CD4-positive, alpha-beta T cell treated with Interleukin-4 for 1 hour (primary cell): ENCODE measurements around the gene MATR3.
A peak's percentile ranks its signal among the peaks of the same experiment; 100 is the strongest.

Experiments used
- DNase-seq, 2 donors: peaks; one replicate each; pipeline ENCODE4 v3.0.0-alpha.2; 2020 to 2022

The MATR3 gene

DNA sequence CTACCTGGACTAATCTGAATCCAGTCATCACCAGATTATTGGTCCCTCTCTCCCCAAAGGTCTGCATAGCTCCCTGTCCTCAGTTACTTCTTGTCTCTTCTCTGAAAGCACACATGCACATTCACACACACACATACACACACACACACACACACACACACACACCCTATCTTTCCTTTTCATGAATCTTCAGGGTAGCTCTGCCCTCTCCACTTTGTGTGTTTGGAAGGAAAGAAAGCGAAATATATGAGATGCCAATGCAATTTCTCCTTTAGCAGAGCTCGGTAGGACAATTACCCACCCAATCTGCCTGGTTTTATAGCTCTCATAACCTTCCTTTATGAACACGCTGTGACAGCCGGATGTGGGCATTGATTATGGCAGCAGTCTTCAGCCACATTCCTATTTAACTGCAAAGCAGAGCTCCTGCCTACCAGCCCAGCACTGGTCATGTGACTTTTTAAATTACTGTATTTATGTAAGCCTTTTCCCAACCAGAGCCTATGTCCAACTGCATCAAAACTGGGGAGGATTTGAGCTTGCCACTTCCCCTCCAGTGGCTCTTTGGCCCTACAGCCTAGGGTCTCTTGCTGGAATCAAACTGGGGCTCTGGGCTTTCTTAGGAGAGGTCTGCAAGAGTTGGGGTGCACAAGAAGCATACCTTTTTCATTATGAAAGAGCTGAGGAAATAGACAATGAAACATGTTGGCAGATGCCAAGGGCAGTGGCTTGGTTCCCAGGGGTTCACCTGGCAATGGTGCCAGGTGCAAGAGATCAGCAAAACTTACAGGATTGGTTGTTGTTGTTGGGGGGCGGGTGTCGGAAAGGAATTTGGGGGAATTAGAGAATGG is 20.8 kb upstream of the MATR3 start:
- peak in 1 of 2 donors; percentile 51 for DNase-seq

DNA sequence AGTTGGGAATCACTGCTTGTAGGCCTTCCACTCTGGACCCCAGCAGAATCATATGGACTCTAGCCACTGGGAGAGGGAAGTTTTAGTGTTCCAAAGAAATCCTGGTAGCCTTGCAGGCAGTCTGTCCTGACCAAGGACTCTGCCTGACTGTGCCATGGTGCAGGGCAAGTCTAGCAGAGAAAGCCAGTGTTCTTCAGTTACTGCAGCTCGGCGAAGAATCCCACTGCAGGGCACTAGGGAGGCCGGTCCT is 20.3 kb upstream of the MATR3 start:
- DNase-seq, result no peak

DNA sequence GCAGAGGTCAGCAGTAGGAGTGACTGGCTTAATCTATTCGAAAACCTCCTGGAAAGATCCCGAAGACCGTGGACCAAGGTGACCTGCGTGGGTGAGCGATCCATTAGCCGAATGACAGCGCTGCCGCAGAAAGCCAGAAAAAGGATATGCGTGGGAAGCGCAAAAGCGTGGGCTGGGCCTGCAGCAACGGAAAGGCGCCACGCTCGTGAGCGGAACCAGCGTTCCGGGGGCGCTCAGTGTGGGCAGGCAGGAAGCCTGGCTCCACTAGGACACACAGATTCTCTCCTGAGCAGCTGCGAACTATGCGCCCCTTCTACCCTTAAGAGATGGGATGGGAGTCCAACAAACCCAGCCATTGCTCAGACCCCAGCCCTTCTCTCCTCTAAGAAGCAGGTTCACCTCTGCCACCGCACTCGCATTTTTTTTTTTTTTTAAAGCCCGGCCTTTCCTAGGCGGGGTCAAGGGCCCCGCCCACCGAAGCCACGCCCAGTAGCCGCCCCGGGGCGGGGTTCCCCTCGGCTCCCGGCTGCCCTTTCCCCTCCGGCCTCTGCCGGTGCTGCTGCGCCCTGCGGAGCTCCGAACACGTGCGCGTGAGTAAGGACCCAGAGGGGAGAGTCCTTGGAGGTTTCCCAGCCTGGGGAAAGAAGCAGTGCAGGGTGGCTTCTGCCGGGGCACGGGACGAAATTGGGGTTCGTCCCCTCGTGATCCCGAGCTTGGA is 19.8 kb upstream of the MATR3 start:
- DNase-seq, result peak; percentile 88

DNA sequence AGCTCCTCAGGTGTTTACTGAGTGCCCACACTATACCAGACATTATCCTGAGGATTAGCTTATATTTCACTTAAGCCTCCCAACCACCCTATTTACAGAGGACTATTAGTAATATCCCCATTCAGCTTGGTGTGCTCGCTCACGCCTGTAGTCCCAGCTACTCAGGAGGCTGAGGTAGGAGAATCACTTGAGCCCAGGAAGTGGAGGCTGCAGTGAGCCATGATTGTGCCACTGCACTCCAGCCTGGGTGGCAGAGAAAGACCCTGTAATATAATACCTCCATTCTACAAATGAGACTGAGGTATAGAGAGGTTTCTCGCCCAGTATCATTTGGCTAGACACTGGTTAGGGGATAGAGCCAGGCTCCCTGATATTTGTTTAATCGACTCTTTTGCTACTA is 18.0 kb upstream of the MATR3 start:
- DNase-seq, result no peak

DNA sequence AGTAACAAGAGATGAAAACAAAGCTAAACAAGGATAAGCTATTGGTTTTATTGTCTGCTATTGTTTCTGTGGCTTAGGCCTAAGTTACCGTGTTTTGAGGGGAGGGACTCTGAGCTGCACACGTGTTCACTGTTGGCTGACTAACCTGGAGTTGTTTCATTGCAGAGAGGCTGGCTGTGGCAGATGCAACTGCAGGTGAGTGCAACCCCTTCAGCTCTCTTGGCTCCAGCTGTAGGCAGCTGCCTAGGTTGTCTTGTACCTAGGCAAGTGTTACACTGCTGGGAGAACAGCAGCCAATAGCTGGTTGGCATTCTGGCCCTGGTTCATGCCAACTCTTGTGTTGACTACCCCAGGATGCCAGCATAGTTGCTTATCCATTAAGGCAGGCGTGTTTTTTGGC is 17.6 kb upstream of the MATR3 start:
- no peak for DNase-seq

DNA sequence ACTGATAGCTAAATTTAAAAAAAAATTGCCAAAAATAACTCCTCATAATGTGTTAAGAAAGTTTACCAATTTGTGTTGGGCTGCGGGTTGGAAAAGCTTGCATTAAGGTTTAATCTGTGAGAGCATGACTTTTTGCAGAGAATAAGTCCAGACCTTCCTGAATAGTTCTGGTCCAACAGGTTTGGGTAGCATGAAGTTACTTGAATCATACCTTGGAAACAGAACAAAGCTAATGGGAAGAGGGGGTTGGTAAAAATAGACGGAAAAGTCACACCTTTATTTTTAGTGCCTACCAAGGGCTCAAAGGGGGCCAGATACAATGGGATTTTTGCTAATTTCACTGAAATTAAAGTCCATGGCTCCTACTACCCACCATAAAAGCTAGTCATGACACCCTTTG is 17.1 kb upstream of the MATR3 start:
- DNase-seq, result no peak

DNA sequence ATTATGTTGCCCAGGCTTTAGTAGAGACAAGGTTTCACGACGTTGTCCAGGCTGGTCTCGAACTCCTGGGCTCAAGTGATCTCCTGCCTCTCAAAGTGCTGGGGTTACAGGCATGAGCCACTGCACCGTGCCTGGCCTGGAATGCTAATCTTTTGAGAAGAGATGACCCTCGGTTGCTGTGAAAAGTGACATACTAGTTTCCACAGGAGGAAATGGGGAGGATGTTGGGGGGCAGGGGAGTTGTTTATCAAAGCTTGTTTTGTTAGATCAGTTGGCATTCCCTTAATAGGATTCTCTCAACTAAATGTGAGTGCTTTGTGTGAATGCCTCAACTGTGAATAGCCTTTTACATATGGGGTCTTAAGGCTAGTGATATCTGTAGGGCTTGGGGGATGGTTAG is 16.4 kb upstream of the MATR3 start:
- no peak for DNase-seq

DNA sequence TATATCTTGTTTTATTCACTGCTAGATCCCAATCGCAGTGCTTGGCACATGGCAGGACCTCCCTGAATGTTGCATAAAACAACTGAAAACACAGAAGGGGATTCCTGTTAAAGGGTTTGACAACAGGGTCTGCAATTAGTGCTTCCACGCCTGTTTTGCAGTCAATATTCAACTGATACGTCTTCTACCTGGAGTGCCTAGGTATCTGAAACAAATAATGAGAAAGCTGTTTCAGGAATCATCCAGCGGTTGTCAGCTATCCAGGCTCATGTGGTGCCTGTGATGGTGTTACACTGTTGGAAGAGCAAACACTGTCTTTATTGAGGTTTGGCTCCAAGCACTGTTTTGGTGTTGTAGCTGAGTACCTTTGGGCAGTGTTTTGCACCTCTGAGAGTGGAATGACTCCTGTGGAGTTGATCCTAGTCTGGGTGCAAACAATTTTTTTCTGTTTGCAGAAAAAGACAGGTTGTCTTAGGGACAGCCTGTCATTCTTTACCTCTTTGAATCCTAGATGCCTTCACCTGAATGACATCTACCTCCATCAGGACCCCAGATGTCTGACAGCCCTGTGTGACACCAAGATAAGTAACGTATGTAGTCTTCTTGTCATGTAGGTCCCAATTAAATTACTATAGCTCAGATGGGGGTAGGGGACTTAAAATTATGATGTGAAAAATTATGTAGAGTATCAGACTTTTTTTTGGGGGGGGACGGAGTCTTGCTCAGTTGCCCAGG is 14.8 kb upstream of the MATR3 start:
- DNase-seq, result no peak

DNA sequence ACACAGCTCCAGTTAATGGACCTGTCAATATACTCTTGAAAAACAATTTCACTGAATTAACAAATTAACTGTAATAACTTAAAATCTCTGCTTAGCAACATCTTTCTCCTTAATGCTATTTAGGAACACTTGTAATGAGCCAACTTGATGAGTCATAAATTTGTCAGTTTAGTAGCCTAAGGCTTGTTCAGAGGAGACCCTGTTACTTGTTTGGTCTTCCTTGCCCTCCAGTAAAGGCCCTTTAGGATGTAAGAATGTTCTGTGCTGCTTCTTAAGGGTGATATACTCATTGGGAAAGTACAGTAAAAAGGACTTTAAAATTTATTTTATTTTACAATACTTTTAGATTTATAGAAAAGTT is 11.4 kb upstream of the MATR3 start:
- no peak for DNase-seq

DNA sequence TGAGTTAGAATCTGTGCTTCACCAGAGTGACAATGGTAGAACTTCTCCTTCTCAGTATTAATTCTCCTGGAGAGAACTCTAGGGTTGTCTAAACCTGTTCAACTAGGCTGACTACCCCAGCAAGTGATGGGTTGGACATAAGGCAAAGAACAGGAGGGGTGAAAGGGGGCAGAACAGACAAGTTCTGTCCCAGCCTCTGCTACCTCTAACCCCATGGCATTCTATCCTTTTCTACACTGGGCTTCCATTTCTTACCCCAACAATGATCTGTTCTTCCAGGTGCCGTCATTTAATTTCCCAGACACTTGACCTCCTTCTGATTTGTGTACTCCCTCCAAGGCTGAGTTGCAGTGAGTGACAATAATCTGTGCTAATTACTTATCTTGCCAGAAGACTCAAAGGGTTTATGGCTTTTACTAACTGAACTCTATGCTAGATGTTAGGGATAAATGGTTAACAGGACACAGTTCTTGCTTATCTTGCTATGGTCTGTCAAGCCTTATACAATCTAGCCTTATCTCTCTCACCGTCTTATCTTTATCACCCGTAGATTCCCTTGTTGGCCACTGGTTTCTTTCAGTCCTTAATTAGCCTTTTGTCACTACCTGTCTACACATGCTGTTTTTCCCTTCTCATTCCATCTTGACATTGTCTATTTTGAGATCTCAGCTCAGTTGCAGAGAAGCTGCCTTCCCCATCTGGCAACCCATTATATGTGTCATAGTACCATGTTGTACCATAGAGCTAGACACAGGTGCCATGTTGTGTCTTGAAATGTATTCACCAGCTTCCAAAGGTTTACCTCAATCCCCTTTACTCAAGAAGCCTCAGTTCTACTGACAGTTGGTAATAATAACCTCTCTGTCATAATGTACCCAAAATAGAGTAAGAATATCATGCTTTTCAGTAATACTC is 10.0 kb upstream of the MATR3 start:
- DNase-seq, result no peak

DNA sequence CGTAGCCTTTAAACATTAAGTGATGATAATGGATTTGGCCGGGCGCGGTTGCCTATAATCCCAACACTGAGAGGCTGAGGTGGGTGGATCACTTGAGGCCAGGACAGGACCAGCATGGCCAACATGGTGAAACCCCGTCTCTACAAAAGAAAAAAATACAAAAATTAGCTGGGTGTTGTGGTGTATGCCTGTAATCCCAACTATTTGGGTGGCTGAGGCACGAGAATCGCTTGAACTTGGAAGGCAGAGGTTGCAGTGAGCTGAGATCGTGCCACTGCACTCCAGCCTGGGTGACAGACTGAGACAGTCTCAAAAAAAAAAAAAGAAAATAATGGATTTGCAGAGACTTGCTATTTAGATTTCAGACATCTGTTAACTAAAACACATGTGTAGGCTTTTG is 9.2 kb upstream of the MATR3 start:
- DNase-seq, result no peak

DNA sequence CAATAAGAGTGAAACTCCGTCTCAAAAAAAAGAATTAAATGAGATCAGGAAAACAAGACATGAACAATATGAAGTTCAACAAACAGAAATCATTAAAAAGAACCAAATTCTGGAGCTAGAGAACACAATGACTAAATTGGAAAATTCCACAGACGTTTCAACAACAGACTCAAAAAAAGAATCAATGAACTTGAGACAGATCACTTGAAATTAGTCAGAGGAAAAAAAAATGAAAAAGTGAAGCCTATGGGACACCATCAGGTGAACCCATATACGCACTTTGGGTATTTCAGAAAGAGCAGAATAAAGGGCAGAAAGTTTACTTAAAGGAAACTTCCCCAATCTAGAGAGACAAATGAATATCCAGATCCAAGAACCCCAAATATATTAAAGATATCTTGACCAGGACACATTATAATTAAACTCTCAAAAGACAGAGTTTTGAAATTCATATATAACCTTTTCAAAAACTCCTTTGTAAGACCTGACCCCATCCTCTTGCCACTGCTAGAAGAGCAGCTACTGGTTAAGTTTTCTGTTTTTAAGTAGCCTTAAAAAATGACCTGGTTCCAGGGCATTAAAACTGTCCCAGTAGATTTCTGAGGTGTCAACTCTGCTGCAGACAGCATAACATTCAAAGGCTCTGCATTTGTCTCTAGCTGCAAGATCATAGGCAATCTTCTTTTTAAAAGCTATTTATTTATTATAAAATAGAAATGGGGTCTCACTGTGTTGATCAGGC is 7.7 kb upstream of the MATR3 start:
- DNase-seq, result no peak

DNA sequence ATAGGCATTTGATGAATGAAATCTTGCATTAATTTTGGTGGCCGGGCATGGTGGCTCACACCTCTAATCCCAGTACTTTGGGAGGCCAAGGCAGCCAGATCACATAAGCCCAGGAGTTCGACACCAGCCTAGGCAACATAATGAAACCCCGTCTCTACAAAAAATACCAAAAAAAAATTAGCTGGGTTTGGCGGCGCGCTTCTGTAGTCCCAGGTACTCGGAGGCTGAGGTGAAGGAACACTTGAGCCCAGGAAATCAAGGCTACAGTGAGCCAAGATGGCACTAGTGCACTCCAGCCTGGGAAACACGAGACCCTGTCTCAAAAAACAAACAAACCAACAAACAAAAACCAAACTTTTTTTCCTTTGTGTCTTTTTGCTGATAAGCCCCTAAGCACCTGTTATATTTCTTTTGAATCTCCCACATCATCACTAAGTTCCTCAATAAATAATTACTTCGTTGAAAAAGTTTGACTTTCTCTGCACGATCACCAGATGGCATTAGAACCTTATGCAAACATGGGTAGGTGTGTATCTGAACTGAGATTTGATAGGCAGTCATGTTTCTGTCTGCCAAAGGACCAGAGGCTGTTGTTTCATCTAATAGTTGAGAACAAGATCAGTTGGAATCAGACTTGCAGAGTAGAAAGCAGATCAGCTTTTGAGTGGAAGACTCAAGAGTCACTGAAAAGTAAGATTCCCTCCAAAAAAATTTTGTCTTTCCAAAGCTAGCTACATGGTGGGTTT is 5.5 kb upstream of the MATR3 start:
- peak in 1 of 2 donors; percentile 41 for DNase-seq

DNA sequence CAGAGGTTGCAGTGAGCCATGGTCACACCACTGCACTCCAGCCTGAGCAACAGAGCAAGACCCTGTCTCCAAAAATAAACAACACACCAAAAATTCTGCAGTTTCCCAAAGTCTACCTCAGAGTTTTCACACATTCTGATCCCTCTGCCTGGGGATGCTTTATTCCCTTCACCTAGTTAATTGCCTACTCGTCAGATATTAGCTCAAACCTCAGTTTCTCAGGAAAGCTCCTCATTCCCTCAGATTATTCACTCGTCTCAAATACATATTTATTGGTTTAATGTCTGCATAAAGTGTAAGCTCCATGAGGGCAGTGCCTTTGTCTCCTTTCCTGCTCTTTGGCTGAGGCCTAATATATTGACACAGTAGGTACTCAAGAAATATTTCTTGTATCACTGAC is 2.5 kb upstream of the MATR3 start:
- DNase-seq, result no peak

DNA sequence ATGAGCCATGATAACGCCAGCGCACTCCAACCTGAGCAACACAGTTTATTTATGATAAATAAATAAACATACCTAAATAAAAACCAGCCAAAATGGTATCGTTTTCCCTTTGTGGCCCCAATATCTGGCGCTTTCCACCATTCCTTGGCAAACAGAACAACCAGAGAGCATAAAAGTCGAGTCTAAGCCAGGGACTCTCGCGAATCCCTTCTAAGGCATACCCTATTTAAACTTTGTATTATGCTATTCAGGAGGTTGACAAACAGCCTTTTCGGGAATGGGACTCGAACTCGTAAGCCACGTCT is 386 bp upstream of the MATR3 start:
- DNase-seq, result no peak

DNA sequence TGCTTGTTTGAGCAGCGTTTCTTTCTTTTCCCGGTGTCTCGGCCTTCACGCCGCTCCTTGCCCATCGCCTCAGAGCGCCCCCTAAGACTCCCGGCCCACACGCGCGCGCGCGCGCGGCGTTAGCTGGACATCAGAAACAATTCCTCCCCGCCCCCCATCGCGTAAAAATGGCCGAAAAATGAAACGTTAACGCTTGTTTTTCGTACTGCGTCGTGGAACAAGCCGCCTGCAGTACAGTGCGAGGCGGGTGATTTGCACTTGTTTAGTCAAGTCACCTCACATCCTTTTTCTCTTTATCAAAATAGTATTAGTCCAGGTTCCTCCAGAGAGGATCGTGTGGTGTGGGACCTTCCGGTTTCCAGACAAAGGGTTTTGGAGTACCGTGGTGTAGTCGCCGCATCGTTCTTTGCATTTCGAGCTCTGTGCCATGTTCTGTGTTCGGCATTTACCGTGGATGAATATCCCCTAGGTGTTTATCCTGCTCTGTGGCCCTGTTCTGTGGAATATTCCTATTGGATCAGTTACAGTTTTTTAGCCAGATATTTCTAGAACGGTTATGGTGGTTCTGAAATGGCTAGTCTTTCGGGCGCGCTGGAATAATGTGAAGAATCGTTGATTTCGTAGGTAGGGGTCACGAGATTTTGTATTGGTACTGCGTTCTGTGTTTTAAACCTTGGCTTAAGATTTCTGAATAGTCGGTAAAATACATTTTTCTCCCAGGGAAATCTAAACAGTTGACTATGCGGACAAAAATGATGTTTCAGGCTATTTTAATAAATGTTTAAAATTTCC is 1.0 kb downstream of the MATR3 start:
- DNase-seq, result peak; percentile 59 to 66

DNA sequence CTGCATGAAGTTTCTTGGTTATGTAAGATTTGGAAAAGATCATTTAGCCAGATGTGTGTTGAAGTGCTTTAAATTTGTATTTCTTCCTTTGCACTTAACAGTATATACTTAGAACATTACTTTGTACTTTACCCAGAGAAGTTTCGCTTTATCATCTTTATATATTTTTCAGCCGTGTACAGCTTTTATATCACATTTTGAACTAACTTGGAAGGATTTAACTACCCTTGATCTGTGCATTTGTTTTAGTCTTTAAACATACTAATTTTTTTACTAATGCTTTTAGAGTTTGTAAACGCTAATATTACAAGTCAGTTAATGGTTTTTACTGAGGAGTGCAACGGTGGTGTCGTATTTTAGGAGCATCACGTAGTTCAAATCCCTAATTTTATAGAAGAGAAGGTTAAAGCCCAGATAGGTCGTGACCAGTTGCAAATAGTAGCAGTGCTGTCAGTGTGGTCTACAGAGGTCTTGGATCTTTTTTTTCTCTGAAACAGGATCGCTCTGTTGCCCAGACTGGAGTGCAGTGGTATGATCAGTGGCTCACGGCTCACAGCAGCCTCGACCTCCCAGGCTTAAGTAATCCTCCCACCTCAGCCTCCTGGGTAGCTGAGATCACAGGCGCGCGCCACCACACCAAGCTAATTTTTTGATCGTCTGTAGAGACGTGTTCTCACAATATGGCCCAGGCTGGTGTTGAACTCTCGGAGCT is 2.0 kb downstream of the MATR3 start:
- no peak for DNase-seq

DNA sequence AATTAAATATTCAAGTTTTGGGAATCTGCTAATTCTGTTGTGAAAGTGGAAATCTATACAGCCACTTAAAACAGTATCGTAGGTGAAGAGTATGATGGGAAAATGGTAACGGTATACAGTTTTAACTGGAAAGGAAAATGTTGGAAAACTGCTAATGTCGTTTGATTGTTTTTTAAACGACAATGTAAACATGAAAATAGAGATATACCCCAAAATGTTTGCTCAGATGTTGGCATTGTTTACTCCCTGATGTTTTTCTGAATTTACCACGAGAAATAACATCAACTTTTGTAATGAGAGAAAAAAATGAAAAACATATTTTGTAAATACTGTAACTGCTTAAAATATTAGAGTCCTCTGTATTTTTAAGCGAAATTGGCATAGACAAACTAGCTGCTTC is 2.7 kb downstream of the MATR3 start:
- no peak for DNase-seq

DNA sequence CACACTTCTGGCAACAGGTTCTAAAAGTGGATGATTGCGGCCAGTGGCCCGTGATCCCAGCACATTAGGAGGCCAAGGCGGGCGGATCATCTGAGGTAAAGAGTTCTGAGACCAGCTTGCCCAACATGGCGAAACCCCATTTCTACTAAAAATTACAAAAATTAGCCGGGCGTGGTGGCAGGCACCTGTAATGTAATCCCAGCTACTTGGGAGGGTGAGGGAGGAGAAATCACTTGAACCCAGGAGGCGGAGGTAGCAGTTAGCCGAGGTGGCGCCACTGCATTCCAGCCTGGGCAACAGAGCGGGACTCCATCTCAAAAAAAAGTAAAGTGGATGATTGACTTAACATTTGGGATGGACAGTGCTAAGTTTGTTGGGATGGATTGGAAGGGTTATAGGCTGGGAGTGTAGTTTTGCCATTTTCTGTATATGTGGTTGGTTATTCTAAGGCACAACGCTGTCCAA is 3.4 kb downstream of the MATR3 start:
- no peak for DNase-seq
